Pancreas (tissue), 10 donors: ENCODE measurements around the gene NECAB2. TPM values are rescaled to one million over a fixed set of nuclear protein-coding genes. Genes with fewer than 3 reads are reported as not detected.

Source experiments
- ATAC-seq, 4 donors: fragments of 200-7000 bp; cut with Tn5 transposase; one replicate each; pipeline versions ENCODE4 v1.8.0 to v1.9.1; 2020; ENCODE audit warnings: mild to moderate bottlenecking in 4 of 4, moderate library complexity in 4 of 4
- DNase-seq, 6 donors: peaks; one replicate each; pipeline ENCODE4 v3.0.0-alpha.2; 2020
- FAIRE-seq: peaks from 2 replicates; lab custom pipeline; 2012; peaks lifted over from hg19 to GRCh38; lab: Jason Lieb, UNC
- H3K27ac ChIP-seq, 4 donors: fragments of 200-600 bp; sonication (generic); 1 replicate in 3 of 4; 2 replicates in 1 of 4; pipeline versions ENCODE4 v1.5.0 to v1.8.0; 2020
- H3K27me3 ChIP-seq, 4 donors: fragments of 200-600 bp; one replicate each; pipeline ENCODE4 v1.8.0; 2021
- H3K36me3 ChIP-seq, 3 donors: fragments of 200-600 bp; sonication (generic) in 1 of 3; one replicate each; pipeline versions ENCODE4 v1.5.0 to v1.8.0; 2020 to 2021
- H3K4me1 ChIP-seq, 3 donors: fragments of 200-600 bp; one replicate each; pipeline ENCODE4 v1.8.0; 2021
- H3K4me3 ChIP-seq, 4 donors: fragments of 200-600 bp; sonication (generic) in 2 of 4; one replicate each; pipeline versions ENCODE4 v1.5.0 to v1.8.0; 2020 to 2021
- H3K9me3 ChIP-seq, 4 donors: fragments of 200-600 bp; one replicate each; pipeline ENCODE4 v1.8.0; 2021
- CTCF ChIP-seq, 4 donors: fragments of 200-600 bp; sonication (generic) in 3 of 4; IDR thresholded peaks; one replicate each; pipeline versions ENCODE4 v1.5.0 to v1.8.0; 2021; ENCODE audit warnings: antibody characterized with exemption in 4 of 4
- WGBS, 2 donors: extraction: QIAGEN DNeasy Blood & Tissue Kit; methylation state at CpG; one replicate each; pipeline ENCODE4 v1.1.7; 2013; 5-methylcytosine and 5-hydroxymethylcytosine counted together
- intact Hi-C, 3 donors: fragments of 100-400 bp; cut with DNase I; formaldehyde crosslinking; loops; one replicate each; pipeline versions ENCODE4 v1.11.1 to v1.14.2; 2022
- polyA plus RNA-seq, 2 donors: library from polyadenylated mRNA; stranded (reverse); fragments of 200-250 nt; gene quantifications; one replicate each; pipeline ENCODE4 v1.2.3, GENCODE V29; 2013
- total RNA-seq, 6 donors: library from RNA; stranded (reverse); fragmentation: NEBNext Ultra II Directional in 4 of 6; extraction: Animal tissue kit (Norgen Biotek cat#: 25700) in 4 of 6; gene quantifications; one replicate each; pipeline versions ENCODE4 v1.2.1 to v1.2.4, GENCODE V29; 2021 to 2023
- donor health status: healthy with polysubstance abuse.
- donor health status: DM: no; HTN: no; CAD: no; lungs with moderate emphysema.
- donor health status: DM: no; HTN: no; CAD: no.
- donor health status: control.
- donor health status: control.
- donor health status: Bipolar disorder and iron deficiency.
- donor health status: DM: yes; HTN: yes; CAD: no.
- donor health status: DM: no; HTN: no; CAD: no.
- donor health status: DM: no; HTN: no; CAD: no.
- donor health status: DM: yes; HTN: yes; CAD: no.

NECAB2 gene
- total and polyA plus RNA-seq, 8 donors: 0.37 to 23.8 (median 1.2) TPM

- 84 to 85% methylated on average over 14 of the region's 14 CpGs for WGBS, 2 donors
- ATAC-seq (no peak), FAIRE-seq (no peak), DNase-seq (no peak)
- Histone ChIP-seq H3K36me3 (no peaks in the 10 kb centered on the region), H3K27ac (no peak overlapping the region), H3K4me1 (no peaks in the 10 kb centered on the region), H3K4me3 (no peak overlapping the region), H3K27me3 (no peaks in the 10 kb centered on the region), H3K9me3 (no peaks in the 10 kb centered on the region)
- no peak for TF ChIP-seq CTCF (IDR thresholded peaks at IDR 0.05)
- intact Hi-C loops: loop anchor here in 1 of 3 donors (10.0 kb wide), 1 partner anchor 76 kb away; the partner anchor contains the start of gene NECAB2
Measured at GRCh38 chr16:84040226-84040822, 72.3 kb downstream of the NECAB2 start.

GRCh38 chr16:84040823-84041820 is 73.1 kb downstream of the NECAB2 start:
- no peak overlapping the region for H3K27ac ChIP-seq
- no peak overlapping the region for H3K4me3 ChIP-seq
- DNase-seq (no peak), ATAC-seq (no peak), FAIRE-seq (no peak)
- WGBS, 2 donors: 86% methylated on average over 42 of the region's 42 CpGs
- no peaks in the 10 kb centered on the region for H3K27me3 ChIP-seq
- TF ChIP-seq CTCF (IDR thresholded peaks at IDR 0.05): no peak
- H3K36me3 ChIP-seq: no peaks in the 10 kb centered on the region
- intact Hi-C loops: loop anchor here in 1 of 3 donors (10.0 kb wide), 1 partner anchor 76 kb away; the partner anchor contains the start of gene NECAB2
- no peaks in the 10 kb centered on the region for H3K9me3 ChIP-seq
- no peaks in the 10 kb centered on the region for H3K4me1 ChIP-seq

- WGBS, 2 donors: 87 to 92% methylated on average over 17 of the region's 17 CpGs
- no peaks in the 10 kb centered on the region for H3K27me3 ChIP-seq
- no peaks in the 10 kb centered on the region for H3K9me3 ChIP-seq
- TF ChIP-seq CTCF (IDR thresholded peaks at IDR 0.05): no peak
- ATAC-seq: no peak
- no peak for FAIRE-seq
- no peaks in the 10 kb centered on the region for H3K4me1 ChIP-seq
- peak in 1 of 6 donors; percentile 44 for DNase-seq
- H3K27ac ChIP-seq: no peak overlapping the region
- H3K4me3 ChIP-seq: no peak overlapping the region
- no peaks in the 10 kb centered on the region for H3K36me3 ChIP-seq
- intact Hi-C loops: loop anchor here in 1 of 3 donors (10.0 kb wide), 1 partner anchor 77 kb away; the partner anchor contains the start of gene NECAB2
Measured at GRCh38 chr16:84041881-84042280, 73.8 kb downstream of the NECAB2 start.

GRCh38 chr16:84042308-84042878 is 74.3 kb downstream of the NECAB2 start, which contains the start of gene SLC38A8:
TSS of gene SLC38A8 (minus strand) at chr16:84042795. CDS start at chr16:84042157, 638 bp downstream.
- Histone ChIP-seq H3K9me3 (no peaks in the 10 kb centered on the region), H3K27ac (no peak within 1 kb of the TSS), H3K36me3 (no peaks in the 10 kb centered on the region), H3K27me3 (no peaks in the 10 kb centered on the region), H3K4me1 (no peaks in the 10 kb centered on the region), H3K4me3 (no peak within 1 kb of the TSS)
- ATAC-seq (no peak), DNase-seq (no peak), FAIRE-seq (no peak)
- TF ChIP-seq CTCF (IDR thresholded peaks at IDR 0.05): no peak
- intact Hi-C loops: loop anchor here in 1 of 3 donors (10.0 kb wide), 1 partner anchor 78 kb away; the partner anchor contains the start of gene NECAB2
- WGBS, 2 donors: 67 to 73% methylated on average over 9 of the region's 9 CpGs
